GM18505 (cell line): ENCODE data around the gene FZD4.
"Not testable (repeated sequence)": the region's sequence is repeated elsewhere in the genome, so short reads cannot be mapped to it uniquely, and the experiment has no call there.

Source experiments
- ATAC-seq: cut with Tn5 transposase; IDR thresholded peaks from one replicate; pipeline ENCODE4 v1.9.1; 2021; ENCODE audit not compliant: unreplicated experiment
- POLR2A ChIP-seq: IDR thresholded peaks from 4 replicates; pipeline ENCODE4 v1.6.1; 2011; ENCODE audit warnings: borderline replicate concordance; ENCODE audit not compliant: insufficient read depth, insufficient read length; ENCODE audit errors: extremely low read depth

The FZD4 gene

GRCh38 chr11:86918496-86918895, 36.7 kb downstream of the FZD4 start:
- TF ChIP-seq POLR2A, result no peak
- ATAC-seq, result no peak

- no peak for ATAC-seq
- no peak for TF ChIP-seq POLR2A
Observed at GRCh38 chr11:86917589-86917988, 37.6 kb downstream of the FZD4 start.

GRCh38 chr11:86916330-86916729, 38.9 kb downstream of the FZD4 start:
- ATAC-seq, result no peak
- TF ChIP-seq POLR2A, result no peak

GRCh38 chr11:86915850-86916249, 39.3 kb downstream of the FZD4 start:
- not testable (repeated sequence) for ATAC-seq

- ATAC-seq, result no peak
- TF ChIP-seq POLR2A, result no peak
Observed at GRCh38 chr11:86914865-86915519, 40.2 kb downstream of the FZD4 start.

GRCh38 chr11:86912238-86912637, 43.0 kb downstream of the FZD4 start:
- ATAC-seq, result no peak
- no peak for TF ChIP-seq POLR2A

GRCh38 chr11:86910592-86910991, 44.6 kb downstream of the FZD4 start:
- ATAC-seq, result no peak
- no peak for TF ChIP-seq POLR2A

- no peak for TF ChIP-seq POLR2A
- no peak for ATAC-seq
Observed at GRCh38 chr11:86906198-86906597, 49.0 kb downstream of the FZD4 start.

GRCh38 chr11:86905252-86905651, 49.9 kb downstream of the FZD4 start:
- ATAC-seq, result no peak
- no peak for TF ChIP-seq POLR2A

- no peak for TF ChIP-seq POLR2A
- ATAC-seq, result no peak
Observed at GRCh38 chr11:86904001-86904400, 51.2 kb downstream of the FZD4 start.

GRCh38 chr11:86902345-86902744, 52.9 kb downstream of the FZD4 start:
- no peak for TF ChIP-seq POLR2A
- ATAC-seq, result no peak

- no peak for TF ChIP-seq POLR2A
Observed at GRCh38 chr11:86901599-86901998, 53.6 kb downstream of the FZD4 start.

GRCh38 chr11:86900162-86900561, 55.0 kb downstream of the FZD4 start:
- TF ChIP-seq POLR2A, result no peak
- no peak for ATAC-seq

More at GRCh38 chr11:86901599-86901998, 53.6 kb downstream of the FZD4 start:
- ATAC-seq, result no peak

- TF ChIP-seq POLR2A, result no peak
- ATAC-seq, result no peak
Observed at GRCh38 chr11:86898689-86899088, 56.5 kb downstream of the FZD4 start.

GRCh38 chr11:86896441-86896841, 58.8 kb downstream of the FZD4 start:
- ATAC-seq, result no peak
- TF ChIP-seq POLR2A, result no peak
